Thyroid gland (tissue), 4 donors: ENCODE results near the gene SMARCAL1.

Experiments used
- CTCF ChIP-seq, 6 experiments: fragments of 200-600 bp in 3 of 6; fragments of 450-650 bp in 3 of 6; sonication (generic) in 3 of 6; IDR thresholded peaks; one replicate each; pipeline ENCODE4 v1.5.1; 2016 to 2019; ENCODE audit warnings: antibody characterized with exemption in 6 of 6, mild to moderate bottlenecking in 2 of 6, inconsistent platforms in 1 of 6, moderate library complexity in 1 of 6
- POLR2A ChIP-seq, 2 donors: fragments of 450-650 bp; IDR thresholded peaks; one replicate each; pipeline ENCODE4 v1.6.1; 2017; ENCODE audit warnings: antibody characterized with exemption in 2 of 2, mild to moderate bottlenecking in 2 of 2, moderate library complexity in 1 of 2

GRCh38 chr2:216503697-216504375, 91.6 kb downstream of the SMARCAL1 start:
- TF ChIP-seq POLR2A (IDR thresholded peaks at IDR 0.05) (no peak), CTCF (IDR thresholded peaks at IDR 0.05) (no peak)
